Left kidney (tissue), 8 donors: ENCODE results near the gene IKZF2. TPM values are rescaled to one million over a fixed set of nuclear protein-coding genes. Genes with fewer than 3 reads are reported as not detected.

Experiments used
- DNase-seq: peaks from one replicate; pipeline ENCODE4 v3.0.0-alpha.2; 2013
- long read RNA-seq, 8 donors: transcript quantifications; one replicate each; lab custom pipeline, GENCODE V29; 2026
- polyA plus RNA-seq: library from polyadenylated mRNA; unstranded; fragments of 120-200 nt; gene quantifications from one replicate; pipeline ENCODE4 v1.2.1, GENCODE V29; 2013; ENCODE audit not compliant: insufficient read length

Gene IKZF2
- polyA plus RNA-seq, result 9.4 TPM
- long read RNA-seq, donor 1, result 0 reads
- long read RNA-seq, donor 2, partial matches to known transcripts, result 0 of 1 reads
- long read RNA-seq, donor 2, other reads (novel, unspliced or antisense), result 0 of 1 reads
- long read RNA-seq, donor 3, result 0 reads
- long read RNA-seq, donor 4, result 0 reads
- long read RNA-seq, donor 5, result 0 reads
- long read RNA-seq, donor 6, result 0 reads
- long read RNA-seq, donor 7, partial matches to known transcripts, result 0 of 3 reads
- long read RNA-seq, donor 7, other reads (novel, unspliced or antisense), result 0 of 3 reads
- long read RNA-seq, donor 8, result 0 reads

DNA sequence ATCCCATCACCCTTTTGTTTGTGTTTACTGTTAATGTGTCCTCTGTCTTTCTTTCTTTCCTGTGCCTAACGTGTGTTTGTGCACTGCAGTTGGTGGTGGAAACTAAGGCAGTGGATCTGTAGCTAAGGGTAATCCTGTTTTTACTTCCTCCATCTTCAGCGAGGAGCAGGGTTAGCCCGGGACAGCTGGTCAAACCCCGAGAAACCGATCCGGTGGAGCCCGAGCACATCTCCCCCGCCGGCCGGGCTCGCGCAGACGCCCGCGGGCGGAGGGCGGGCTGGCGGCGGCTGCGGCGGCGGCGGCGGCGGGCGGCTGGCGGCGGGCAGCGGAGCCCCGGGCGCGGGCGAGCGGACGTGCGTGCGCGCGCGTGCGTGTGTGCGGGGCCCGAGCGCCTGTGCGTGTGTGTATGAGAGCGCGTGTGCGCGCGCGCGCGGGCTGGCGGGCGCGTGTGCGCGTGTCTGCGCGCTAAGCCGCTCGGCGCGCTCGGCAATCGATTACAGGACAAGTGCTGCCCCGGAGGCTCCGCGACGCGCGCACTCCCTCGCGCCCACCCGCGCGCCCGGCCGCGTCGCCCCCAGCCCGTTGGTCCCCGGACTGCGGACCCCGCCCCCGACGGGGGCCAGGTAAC, at the start of gene IKZF2:
IKZF2 (minus strand) TSS at position 176 of the 628 bp plus-strand sequence. CDS start 2,983 bp downstream, outside the sequence.
- DNase-seq, result peak; percentile 84

GRCh38 chr2:213199871-213200270, 48.5 kb upstream of the IKZF2 start:
- DNase-seq, result no peak

- peak; percentile 10 for DNase-seq
Measured at GRCh38 chr2:213189001-213189899, 37.8 kb upstream of the IKZF2 start.

- DNase-seq, result no peak
Measured at GRCh38 chr2:213188533-213188867, 37.1 kb upstream of the IKZF2 start.

DNA sequence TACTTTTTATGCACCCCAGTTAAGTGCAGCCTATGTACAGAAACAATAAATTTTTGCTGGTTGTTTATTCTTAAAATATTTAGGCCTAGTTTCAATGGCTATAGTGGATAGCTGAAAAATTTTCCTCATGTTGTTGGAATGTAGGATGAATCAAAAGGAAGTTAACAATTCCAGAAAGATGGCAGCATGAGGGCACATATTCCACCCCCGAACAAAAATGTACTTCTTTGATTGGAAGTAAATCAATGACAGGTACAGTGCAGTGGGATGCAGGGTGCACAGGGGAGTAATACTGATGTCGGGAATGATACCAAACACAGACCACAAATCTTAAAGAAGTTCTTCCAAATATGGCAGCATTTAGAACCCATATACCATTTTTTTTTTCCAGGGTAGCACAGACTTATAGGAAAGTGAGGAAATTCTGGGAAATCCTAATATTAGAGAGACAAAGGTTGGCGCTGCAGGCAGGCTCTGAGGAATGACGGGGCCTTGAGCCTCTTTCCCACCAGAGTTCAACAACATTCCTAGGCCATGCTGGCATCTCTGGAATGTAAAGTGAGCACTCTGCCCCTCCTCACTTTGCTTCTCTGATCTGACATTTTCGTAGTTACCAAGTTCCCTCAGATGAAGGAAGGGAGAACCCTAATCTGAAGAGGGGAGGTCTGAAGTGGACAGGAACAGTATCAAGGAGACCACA, 36.6 kb upstream of the IKZF2 start:
- DNase-seq, result peak; percentile 25

- DNase-seq, result no peak
Measured at GRCh38 chr2:213187386-213187785, 36.0 kb upstream of the IKZF2 start.

DNA sequence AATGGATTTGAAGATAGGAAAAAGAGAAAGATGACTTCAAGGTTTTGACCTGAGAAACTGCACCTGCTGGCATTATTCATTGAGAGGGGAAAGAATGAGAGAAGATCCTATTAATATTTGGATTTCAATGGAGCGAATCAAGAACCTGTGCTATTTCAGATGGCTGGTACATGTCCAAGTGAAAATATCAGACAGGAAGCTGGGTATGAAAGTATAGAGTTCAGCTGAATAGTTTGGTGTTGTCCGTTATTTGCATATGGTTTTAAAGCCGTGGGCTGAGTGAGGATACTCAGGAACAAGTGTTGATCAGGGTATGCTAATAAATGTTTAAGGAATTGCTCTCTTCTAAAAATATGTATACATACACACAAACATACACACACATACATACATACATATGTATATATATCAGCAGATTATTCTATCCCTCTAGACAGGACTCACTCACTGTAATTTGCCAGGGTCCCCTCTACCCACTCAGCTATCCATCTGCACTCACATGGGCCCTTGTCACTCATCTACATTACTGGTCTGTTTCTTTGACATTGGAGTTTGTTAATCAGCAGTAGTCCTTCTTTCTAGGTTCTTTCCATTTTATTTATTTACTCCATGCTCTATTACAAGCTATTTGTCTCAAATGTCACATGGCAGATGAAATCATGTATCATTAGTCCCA, 33.9 kb upstream of the IKZF2 start:
- DNase-seq, result no peak

GRCh38 chr2:213181712-213182111, 30.3 kb upstream of the IKZF2 start:
- no peak for DNase-seq

DNA sequence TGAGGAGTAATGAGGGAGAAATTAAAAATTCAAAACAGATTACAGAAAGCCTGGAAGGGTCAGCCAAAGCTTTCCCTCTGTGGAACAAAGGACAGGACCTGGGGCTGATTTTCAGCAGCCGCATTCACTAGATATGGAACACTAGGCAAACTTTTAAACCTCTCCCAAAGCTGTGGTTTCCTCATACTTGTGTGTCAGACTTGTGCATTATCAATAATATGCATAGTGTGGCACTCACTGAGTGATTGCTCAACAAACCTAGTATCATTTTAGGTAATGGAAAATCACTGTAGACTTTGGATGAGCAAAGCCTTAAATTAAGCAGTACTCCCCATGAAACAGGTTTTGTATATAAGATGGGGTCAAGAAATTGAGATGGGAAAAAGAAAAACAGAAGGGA, 26.3 kb upstream of the IKZF2 start:
- no peak for DNase-seq

- DNase-seq, result no peak
Measured at GRCh38 chr2:213175673-213176247, 24.3 kb upstream of the IKZF2 start.

DNA sequence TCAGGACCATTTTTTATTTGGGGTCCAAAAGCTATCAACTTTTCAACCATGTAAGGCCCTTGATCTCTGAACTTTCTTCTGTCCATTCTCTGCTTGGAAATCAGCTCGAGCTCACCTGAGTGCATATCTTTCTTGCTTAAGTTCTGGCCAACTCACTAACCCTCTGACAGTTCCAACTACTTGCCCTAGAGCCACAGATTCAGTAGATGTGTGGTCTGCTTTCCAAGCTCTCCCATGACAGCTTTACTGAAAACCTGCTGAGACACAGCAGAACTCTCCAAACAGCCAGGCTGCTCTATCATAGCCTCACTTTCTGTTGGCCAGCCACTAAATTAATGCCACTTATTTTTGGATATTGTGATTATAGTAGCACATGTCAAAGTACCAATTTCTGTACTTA, 21.2 kb upstream of the IKZF2 start:
- no peak for DNase-seq

DNA sequence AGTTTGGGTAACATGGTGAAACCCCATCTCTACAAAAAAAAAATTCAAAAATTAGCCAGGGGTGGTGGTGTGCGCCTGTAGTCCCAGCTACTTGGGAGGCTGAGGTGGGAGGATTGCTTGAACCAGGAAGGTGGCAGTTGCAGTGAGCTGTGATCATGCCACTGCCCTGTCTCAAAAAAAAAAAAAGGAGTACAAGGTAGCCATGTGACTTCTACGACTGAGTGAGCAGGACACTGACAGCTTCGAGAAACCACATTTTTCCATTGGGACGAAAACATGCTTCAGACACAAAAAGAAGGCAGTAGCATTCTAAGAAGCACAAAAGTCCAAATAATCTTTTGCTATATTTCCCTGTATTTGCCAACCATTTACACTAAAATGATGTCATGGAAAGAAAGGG, 19.7 kb upstream of the IKZF2 start:
- DNase-seq, result no peak

GRCh38 chr2:213167271-213167930, 16.0 kb upstream of the IKZF2 start:
- DNase-seq, result no peak

DNA sequence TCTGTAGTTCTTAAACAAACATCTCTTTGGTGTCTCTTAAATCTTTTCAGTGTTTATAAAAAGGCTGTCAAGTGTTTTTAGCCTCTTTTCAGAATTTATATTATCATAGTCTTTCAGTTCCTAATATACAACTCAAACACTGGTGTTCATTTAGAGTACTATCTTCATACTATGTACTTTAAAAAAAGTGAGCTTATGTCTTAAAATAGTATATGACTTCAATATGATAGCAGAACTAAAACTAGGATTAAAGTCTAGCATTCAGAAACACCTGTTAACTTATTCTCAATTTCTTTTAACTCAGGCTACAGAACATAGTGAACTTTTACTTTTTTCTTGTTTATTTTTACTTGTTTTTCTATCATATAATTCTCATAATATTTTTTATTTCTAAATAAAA, 14.7 kb upstream of the IKZF2 start:
- no peak for DNase-seq

DNA sequence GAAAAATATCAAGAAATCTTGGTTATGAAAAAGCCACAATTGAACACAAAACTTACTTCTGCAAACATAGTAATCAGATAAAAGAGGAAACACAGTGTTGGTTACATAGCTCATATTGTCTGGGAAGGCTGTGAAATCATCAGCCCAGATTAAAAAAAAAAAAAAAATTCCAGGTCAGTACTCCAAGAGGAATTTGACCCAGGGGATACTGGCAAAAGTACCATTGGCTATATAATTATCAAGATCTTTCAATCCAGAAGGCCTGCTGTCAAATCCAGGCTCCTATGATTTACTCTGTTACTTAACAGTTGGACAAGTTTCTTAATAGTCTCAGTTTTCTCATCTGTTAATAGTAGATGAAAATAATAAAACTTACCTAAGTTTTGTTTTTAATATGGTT, 12.9 kb upstream of the IKZF2 start:
- no peak for DNase-seq

- DNase-seq, result no peak
Measured at GRCh38 chr2:213162516-213163118, 11.2 kb upstream of the IKZF2 start.

DNA sequence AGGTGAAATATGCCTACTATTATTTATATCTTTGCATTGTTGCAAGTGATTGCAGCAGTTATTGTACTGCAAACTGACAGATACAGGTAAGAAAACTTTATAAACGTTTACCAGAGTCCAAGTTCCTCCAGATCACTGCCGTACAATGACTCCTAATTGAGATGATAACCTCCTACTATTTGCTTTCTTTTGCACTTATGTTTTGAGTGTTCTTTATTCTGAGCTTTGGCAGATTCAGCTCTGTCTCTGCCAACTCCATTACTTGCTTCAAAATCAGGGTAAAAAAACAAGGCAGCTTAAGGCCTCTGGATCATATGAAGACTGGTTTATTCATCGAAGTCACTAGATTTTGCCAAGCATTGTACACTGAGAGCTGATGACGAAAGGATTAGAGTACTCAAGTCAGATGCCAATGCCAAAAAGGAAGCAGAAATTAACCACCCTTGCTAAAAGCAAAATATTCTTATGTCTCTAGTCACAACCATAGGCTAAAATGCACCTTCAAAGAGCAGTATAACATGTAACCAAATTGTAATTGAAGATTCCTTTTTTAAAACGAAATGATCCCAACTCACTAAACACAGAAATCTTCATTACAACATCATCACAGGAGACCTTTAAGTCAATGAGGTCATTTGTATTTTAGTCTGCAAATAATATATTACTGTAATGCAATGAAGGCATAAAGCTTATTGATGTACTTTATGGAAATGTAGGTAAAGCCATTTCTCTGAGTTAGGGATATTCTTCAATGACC, 10.5 kb upstream of the IKZF2 start:
- DNase-seq, result no peak

GRCh38 chr2:213159768-213160167, 8.4 kb upstream of the IKZF2 start:
- DNase-seq, result no peak

DNA sequence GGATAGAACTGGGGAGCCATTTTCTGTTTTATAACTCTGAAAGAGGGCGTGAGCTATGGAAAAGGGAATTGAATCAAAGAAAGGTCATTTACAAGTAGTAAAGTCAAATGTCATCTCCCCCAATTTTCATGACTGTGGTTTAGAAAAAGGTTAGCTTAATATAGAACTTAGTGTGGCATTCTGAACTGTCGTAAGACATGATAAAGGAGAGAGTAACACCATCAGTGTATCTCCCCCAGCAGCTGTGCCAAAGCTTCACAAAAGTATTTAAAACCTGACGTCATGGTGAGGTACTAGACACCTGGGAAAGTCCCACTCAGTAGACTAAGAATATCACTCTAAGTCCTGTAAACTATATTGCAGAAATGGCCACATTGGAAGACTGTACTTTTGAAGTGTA, 5.8 kb upstream of the IKZF2 start:
- no peak for DNase-seq

DNA sequence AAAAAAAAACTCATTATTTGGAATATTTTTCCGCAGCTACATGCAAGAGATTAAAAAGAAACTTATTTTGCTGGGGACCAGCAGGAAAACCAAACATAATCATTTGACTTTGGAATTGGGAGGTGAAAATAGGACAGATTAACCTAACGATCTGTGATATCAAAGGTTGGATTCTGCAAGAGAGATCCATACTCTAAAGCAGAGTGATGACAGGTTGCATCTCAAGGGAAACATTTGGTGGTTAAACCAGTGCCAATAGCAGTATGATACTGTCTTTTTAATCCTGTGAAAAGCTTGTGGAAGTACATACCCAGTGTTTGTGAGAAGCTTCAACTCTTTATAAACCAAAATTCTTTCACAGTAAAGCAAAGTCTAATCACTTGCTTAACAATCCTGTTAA, 5.3 kb upstream of the IKZF2 start:
- DNase-seq, result no peak
